Skeletal muscle satellite cell (primary cell): ENCODE results near the gene KPNB1.

Experiments
- H3K27me3 ChIP-seq: 2 replicates; pipeline ENCODE4 v1.7.0; 2013; ENCODE audit warnings: low read length; ENCODE audit not compliant: control insufficient read depth, insufficient read depth
- H3K36me3 ChIP-seq: 2 replicates; pipeline ENCODE4 v1.7.0; 2013; ENCODE audit warnings: mild to moderate bottlenecking, control low read depth, low read length; ENCODE audit not compliant: insufficient read depth
- H3K4me1 ChIP-seq: 2 replicates; pipeline ENCODE4 v1.7.0; 2013; ENCODE audit warnings: low read length; ENCODE audit not compliant: control insufficient read depth, insufficient read depth
- H3K4me2 ChIP-seq: 2 replicates; pipeline ENCODE4 v1.7.0; 2013; ENCODE audit warnings: mild to moderate bottlenecking, low read length
- H3K4me3 ChIP-seq: 2 replicates; pipeline ENCODE4 v1.7.0; 2013; ENCODE audit warnings: low read length
- H3K9ac ChIP-seq: 2 replicates; pipeline ENCODE4 v1.7.0; 2013; ENCODE audit warnings: mild to moderate bottlenecking, low read depth, low read length, moderate library complexity
- H3K9me3 ChIP-seq: replicated peaks from 2 replicates; pipeline ENCODE4 v1.7.0; 2013; ENCODE audit warnings: mild to moderate bottlenecking, control low read depth, low read length

The KPNB1 gene

GRCh38 chr17:47660064-47660492, 10.4 kb downstream of the KPNB1 start:
- no peak overlapping the region for H3K4me3 ChIP-seq

GRCh38 chr17:47663912-47664623, 14.3 kb downstream of the KPNB1 start:
- no peak overlapping the region for H3K4me3 ChIP-seq
- H3K27me3 ChIP-seq = no peaks in the 10 kb centered on the region
- no peaks in the 10 kb centered on the region for H3K4me1 ChIP-seq
- no peaks in the 10 kb centered on the region for H3K9me3 ChIP-seq
- H3K4me2 ChIP-seq = no peak overlapping the region
- peaks cover 92% of the 10 kb centered on the region for H3K36me3 ChIP-seq
- no peak overlapping the region for H3K9ac ChIP-seq

More at GRCh38 chr17:47660064-47660492, 10.4 kb downstream of the KPNB1 start:
- H3K4me1 ChIP-seq = peaks cover 1% of the 10 kb centered on the region
- no peak overlapping the region for H3K4me2 ChIP-seq
- no peaks in the 10 kb centered on the region for H3K27me3 ChIP-seq
- no peak overlapping the region for H3K9ac ChIP-seq
- H3K36me3 ChIP-seq = peaks cover 96% of the 10 kb centered on the region
- no peaks in the 10 kb centered on the region for H3K9me3 ChIP-seq

GRCh38 chr17:47664624-47664941, 14.9 kb downstream of the KPNB1 start:
- no peak overlapping the region for H3K4me3 ChIP-seq
- H3K4me1 ChIP-seq = no peaks in the 10 kb centered on the region
- peaks cover 92% of the 10 kb centered on the region for H3K36me3 ChIP-seq
- H3K27me3 ChIP-seq = no peaks in the 10 kb centered on the region
- H3K4me2 ChIP-seq = no peak overlapping the region
- H3K9me3 ChIP-seq = no peaks in the 10 kb centered on the region
- H3K9ac ChIP-seq = no peak overlapping the region

GRCh38 chr17:47665655-47666054, 15.9 kb downstream of the KPNB1 start:
- H3K4me2 ChIP-seq = no peak overlapping the region
- no peaks in the 10 kb centered on the region for H3K4me1 ChIP-seq
- H3K4me3 ChIP-seq = no peak overlapping the region
- no peaks in the 10 kb centered on the region for H3K27me3 ChIP-seq
- H3K9ac ChIP-seq = no peak overlapping the region
- peaks cover 93% of the 10 kb centered on the region for H3K36me3 ChIP-seq
- no peaks in the 10 kb centered on the region for H3K9me3 ChIP-seq

- Histone ChIP-seq H3K36me3 (peaks cover 87% of the 10 kb centered on the region), H3K4me1 (no peaks in the 10 kb centered on the region), H3K9ac (no peak overlapping the region), H3K4me3 (no peak overlapping the region), H3K27me3 (no peaks in the 10 kb centered on the region), H3K4me2 (no peak overlapping the region), H3K9me3 (no peaks in the 10 kb centered on the region)
Observed at GRCh38 chr17:47669081-47669480, 19.4 kb downstream of the KPNB1 start.

- no peaks in the 10 kb centered on the region for H3K4me1 ChIP-seq
- no peaks in the 10 kb centered on the region for H3K9me3 ChIP-seq
- no peak overlapping the region for H3K4me3 ChIP-seq
- H3K36me3 ChIP-seq = peaks cover 88% of the 10 kb centered on the region
- H3K4me2 ChIP-seq = no peak overlapping the region
- no peak overlapping the region for H3K9ac ChIP-seq
- no peaks in the 10 kb centered on the region for H3K27me3 ChIP-seq
Observed at GRCh38 chr17:47670064-47670463, 20.3 kb downstream of the KPNB1 start.

GRCh38 chr17:47674499-47674898, 24.8 kb downstream of the KPNB1 start:
- H3K9me3 ChIP-seq = no peaks in the 10 kb centered on the region
- no peaks in the 10 kb centered on the region for H3K27me3 ChIP-seq
- peaks cover 91% of the 10 kb centered on the region for H3K36me3 ChIP-seq
- H3K4me1 ChIP-seq = no peaks in the 10 kb centered on the region
- H3K4me2 ChIP-seq = no peak overlapping the region
- no peak overlapping the region for H3K4me3 ChIP-seq
- no peak overlapping the region for H3K9ac ChIP-seq

- no peaks in the 10 kb centered on the region for H3K4me1 ChIP-seq
- no peak overlapping the region for H3K4me3 ChIP-seq
- no peak overlapping the region for H3K4me2 ChIP-seq
- no peaks in the 10 kb centered on the region for H3K27me3 ChIP-seq
- peaks cover 89% of the 10 kb centered on the region for H3K36me3 ChIP-seq
- no peaks in the 10 kb centered on the region for H3K9me3 ChIP-seq
- H3K9ac ChIP-seq = no peak overlapping the region
Observed at GRCh38 chr17:47675380-47676198, 25.9 kb downstream of the KPNB1 start.

GRCh38 chr17:47676199-47676472, 26.4 kb downstream of the KPNB1 start:
- no peak overlapping the region for H3K4me3 ChIP-seq
- H3K27me3 ChIP-seq = no peaks in the 10 kb centered on the region
- peaks cover 90% of the 10 kb centered on the region for H3K36me3 ChIP-seq
- no peaks in the 10 kb centered on the region for H3K4me1 ChIP-seq
- H3K9ac ChIP-seq = no peak overlapping the region
- no peaks in the 10 kb centered on the region for H3K9me3 ChIP-seq
- H3K4me2 ChIP-seq = no peak overlapping the region

GRCh38 chr17:47676510-47677165, 26.9 kb downstream of the KPNB1 start:
- no peak overlapping the region for H3K9ac ChIP-seq
- no peak overlapping the region for H3K4me2 ChIP-seq
- H3K4me3 ChIP-seq = no peak overlapping the region
- H3K36me3 ChIP-seq = peaks cover 90% of the 10 kb centered on the region
- H3K9me3 ChIP-seq = no peaks in the 10 kb centered on the region
- no peaks in the 10 kb centered on the region for H3K27me3 ChIP-seq
- no peaks in the 10 kb centered on the region for H3K4me1 ChIP-seq

GRCh38 chr17:47678196-47678595, 28.5 kb downstream of the KPNB1 start:
- Histone ChIP-seq H3K4me1 (no peaks in the 10 kb centered on the region), H3K27me3 (no peaks in the 10 kb centered on the region), H3K9ac (no peak overlapping the region), H3K9me3 (no peaks in the 10 kb centered on the region), H3K4me3 (no peak overlapping the region), H3K36me3 (peaks cover 88% of the 10 kb centered on the region), H3K4me2 (no peak overlapping the region)
